Left lung (tissue), 10 donors: Measurements from ENCODE around the gene CORIN. TPM values are rescaled to one million over a fixed set of nuclear protein-coding genes. Genes with fewer than 3 reads are reported as not detected.
A peak's percentile ranks its signal among the peaks of the same experiment; 100 is the strongest.

Source experiments
- ATAC-seq: fragments of 200-7000 bp; cut with Tn5 transposase; one replicate; pipeline ENCODE4 v1.9.1; 2020; ENCODE audit warnings: moderate library complexity
- DNase-seq, 4 donors: peaks; one replicate each; pipeline ENCODE4 v3.0.0-alpha.2; 2013 to 2020
- H3K27ac ChIP-seq, 2 donors: fragments of 200-600 bp; sonication (generic) in 1 of 2; one replicate each; pipeline versions ENCODE4 v1.5.0 to v1.8.0; 2020 to 2021
- H3K27me3 ChIP-seq, 2 donors: fragments of 200-600 bp; sonication (generic) in 1 of 2; one replicate each; pipeline versions ENCODE4 v1.5.0 to v1.8.0; 2020 to 2021
- H3K36me3 ChIP-seq, 2 donors: fragments of 200-600 bp; sonication (generic) in 1 of 2; one replicate each; pipeline versions ENCODE4 v1.5.0 to v1.8.0; 2020 to 2021
- H3K4me1 ChIP-seq, 2 donors: fragments of 200-600 bp; one replicate each; pipeline ENCODE4 v1.8.0; 2021
- H3K4me3 ChIP-seq, 2 donors: fragments of 200-600 bp; sonication (generic) in 1 of 2; one replicate each; pipeline versions ENCODE4 v1.5.0 to v1.8.0; 2020 to 2021; ENCODE audit warnings: mild to moderate bottlenecking in 1 of 2
- H3K9me3 ChIP-seq, 2 donors: fragments of 200-600 bp; sonication (generic) in 1 of 2; one replicate each; pipeline versions ENCODE4 v1.5.0 to v1.8.0; 2020 to 2021
- intact Hi-C, 2 donors: fragments of 100-400 bp; cut with DNase I; formaldehyde crosslinking; loops; one replicate each; pipeline versions ENCODE4 v1.11.2 to v1.14.2; 2022
- polyA plus RNA-seq, 6 donors: library from polyadenylated mRNA; unstranded; fragments of 120-200 nt; gene quantifications; one replicate each; pipeline ENCODE4 v1.2.1, GENCODE V29; 2013; ENCODE audit not compliant: insufficient read length in 6 of 6
- total RNA-seq, 2 donors: library from RNA; stranded (reverse); fragmentation: NEBNext Ultra II Directional; extraction: Animal tissue kit (Norgen Biotek cat#: 25700); gene quantifications; one replicate each; pipeline ENCODE4 v1.2.1, GENCODE V29; 2021
- TF ChIP-seq, protein P1 (sequence below), 2 donors: fragments of 200-600 bp; sonication (generic) in 1 of 2; IDR thresholded peaks; one replicate each; pipeline versions ENCODE4 v1.5.0 to v1.8.0; 2021; ENCODE audit warnings: antibody characterized with exemption in 2 of 2
- donor health status: DM: no; HTN: yes; CAD: no.
- donor health status: DM: no; HTN: no; CAD: no.

Gene CORIN
- total and polyA plus RNA-seq, 8 donors: 1.4 to 6.3 (median 3.3) TPM

DNA sequence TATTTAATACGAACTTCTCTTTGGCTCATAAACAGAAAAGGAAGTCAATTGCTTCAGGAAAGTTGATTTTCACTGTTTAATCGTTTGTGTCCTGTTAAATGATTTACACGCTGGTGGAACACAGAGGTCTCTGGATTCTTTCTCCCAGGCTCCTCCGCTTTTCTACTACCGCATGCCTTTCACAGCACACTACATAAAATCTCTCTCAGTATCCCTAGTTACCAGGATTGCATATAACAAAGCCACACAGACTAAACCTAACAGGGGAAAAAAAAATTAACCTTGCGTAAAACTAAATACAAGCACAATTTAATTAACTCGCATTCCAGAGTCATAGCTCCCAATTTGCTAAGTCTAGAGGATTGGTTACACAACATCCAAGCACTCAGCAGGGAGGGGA lies 133.9 kb downstream of the CORIN start:
- ATAC-seq: peak; percentile 70
- TF ChIP-seq, protein P1, sequence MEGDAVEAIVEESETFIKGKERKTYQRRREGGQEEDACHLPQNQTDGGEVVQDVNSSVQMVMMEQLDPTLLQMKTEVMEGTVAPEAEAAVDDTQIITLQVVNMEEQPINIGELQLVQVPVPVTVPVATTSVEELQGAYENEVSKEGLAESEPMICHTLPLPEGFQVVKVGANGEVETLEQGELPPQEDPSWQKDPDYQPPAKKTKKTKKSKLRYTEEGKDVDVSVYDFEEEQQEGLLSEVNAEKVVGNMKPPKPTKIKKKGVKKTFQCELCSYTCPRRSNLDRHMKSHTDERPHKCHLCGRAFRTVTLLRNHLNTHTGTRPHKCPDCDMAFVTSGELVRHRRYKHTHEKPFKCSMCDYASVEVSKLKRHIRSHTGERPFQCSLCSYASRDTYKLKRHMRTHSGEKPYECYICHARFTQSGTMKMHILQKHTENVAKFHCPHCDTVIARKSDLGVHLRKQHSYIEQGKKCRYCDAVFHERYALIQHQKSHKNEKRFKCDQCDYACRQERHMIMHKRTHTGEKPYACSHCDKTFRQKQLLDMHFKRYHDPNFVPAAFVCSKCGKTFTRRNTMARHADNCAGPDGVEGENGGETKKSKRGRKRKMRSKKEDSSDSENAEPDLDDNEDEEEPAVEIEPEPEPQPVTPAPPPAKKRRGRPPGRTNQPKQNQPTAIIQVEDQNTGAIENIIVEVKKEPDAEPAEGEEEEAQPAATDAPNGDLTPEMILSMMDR (IDR thresholded peaks at IDR 0.05): no peak
- Histone ChIP-seq H3K4me3 (no peak overlapping the region), H3K9me3 (no peaks in the 10 kb centered on the region), H3K4me1 (peaks cover 0 to 11% of the 10 kb centered on the region in 2 donors), H3K36me3 (no peaks in the 10 kb centered on the region), H3K27ac (peak overlapping the region; percentile 16 to 20), H3K27me3 (no peaks in the 10 kb centered on the region)
- peak in 1 of 4 donors; percentile 44 for DNase-seq
- intact Hi-C loops: no loop called here

DNA sequence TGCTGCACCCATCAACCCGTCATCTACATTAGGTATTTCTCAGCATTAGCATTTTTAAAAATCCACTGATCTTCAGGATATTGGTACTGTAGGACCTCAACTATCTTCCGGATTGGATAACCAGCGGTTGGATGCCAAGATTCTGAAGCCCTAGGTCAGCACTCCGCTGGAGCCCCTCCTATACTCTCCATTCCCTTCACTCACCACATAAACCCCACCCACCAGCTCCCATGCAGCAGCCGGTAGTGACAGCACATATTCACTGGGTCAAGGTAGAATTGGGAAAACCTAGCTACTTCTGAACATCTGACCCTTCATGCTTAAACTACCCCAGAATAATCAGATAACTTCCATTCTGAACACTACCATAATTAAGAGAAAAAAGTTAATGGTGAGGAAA lies 134.9 kb downstream of the CORIN start:
- ATAC-seq (no peak), DNase-seq (no peak)
- Histone ChIP-seq H3K4me1 (peaks cover 0 to 11% of the 10 kb centered on the region in 2 donors), H3K27me3 (no peaks in the 10 kb centered on the region), H3K9me3 (no peaks in the 10 kb centered on the region), H3K27ac (no peak overlapping the region), H3K4me3 (no peak overlapping the region), H3K36me3 (no peaks in the 10 kb centered on the region)
- TF ChIP-seq, protein P1 (IDR thresholded peaks at IDR 0.05): no peak
- intact Hi-C loops: no loop called here

DNA sequence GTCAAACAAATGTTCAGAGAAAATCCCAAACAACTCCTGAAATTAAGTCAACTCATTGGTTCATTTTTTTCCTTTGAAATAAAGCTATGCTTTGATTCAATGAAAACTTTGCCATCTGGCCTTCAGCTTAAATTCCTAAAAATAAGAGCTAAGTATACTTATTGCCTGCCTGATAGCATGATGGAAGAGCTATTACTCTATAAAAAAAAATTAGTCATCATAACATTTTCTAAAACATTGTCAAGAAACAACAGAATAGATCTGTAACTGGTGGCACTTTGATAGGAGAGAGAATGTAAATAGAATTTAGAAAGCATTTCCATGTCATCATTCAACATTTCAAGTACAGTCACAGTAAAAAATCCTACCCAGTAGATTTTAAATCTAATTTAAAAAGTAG lies 136.6 kb downstream of the CORIN start:
- ATAC-seq (no peak), DNase-seq (no peak)
- no peaks in the 10 kb centered on the region for H3K27me3 ChIP-seq
- H3K36me3 ChIP-seq: no peaks in the 10 kb centered on the region
- H3K27ac ChIP-seq: no peak overlapping the region
- TF ChIP-seq, protein P1 (IDR thresholded peaks at IDR 0.05): no peak
- H3K9me3 ChIP-seq: no peaks in the 10 kb centered on the region
- intact Hi-C loops: no loop called here
- peaks cover 0 to 11% of the 10 kb centered on the region in 2 donors for H3K4me1 ChIP-seq
- H3K4me3 ChIP-seq: no peak overlapping the region

DNA sequence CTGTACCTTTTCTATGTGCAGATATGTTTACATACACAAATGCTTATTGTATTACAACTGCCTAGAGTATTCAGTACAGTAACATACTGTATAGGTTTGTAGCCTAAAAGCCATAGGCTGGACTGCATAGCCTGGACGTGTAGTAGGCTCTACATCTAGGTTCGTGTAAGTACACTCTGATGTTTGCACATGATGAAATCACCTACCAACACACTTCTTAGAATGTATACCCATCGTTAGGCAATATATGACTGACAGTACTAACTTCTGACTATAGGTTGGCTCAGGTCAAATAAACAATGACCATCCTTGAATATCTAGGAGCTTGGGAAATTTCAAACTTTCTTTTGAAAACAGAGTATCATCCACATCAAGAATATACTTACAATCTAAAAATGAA lies 139.0 kb downstream of the CORIN start:
- Histone ChIP-seq H3K9me3 (no peaks in the 10 kb centered on the region), H3K36me3 (no peaks in the 10 kb centered on the region), H3K27me3 (no peaks in the 10 kb centered on the region), H3K4me3 (no peak overlapping the region), H3K27ac (no peak overlapping the region), H3K4me1 (no peaks in the 10 kb centered on the region)
- TF ChIP-seq, protein P1 (IDR thresholded peaks at IDR 0.05): no peak
- ATAC-seq (no peak), DNase-seq (no peak)
- intact Hi-C loops: no loop called here

DNA sequence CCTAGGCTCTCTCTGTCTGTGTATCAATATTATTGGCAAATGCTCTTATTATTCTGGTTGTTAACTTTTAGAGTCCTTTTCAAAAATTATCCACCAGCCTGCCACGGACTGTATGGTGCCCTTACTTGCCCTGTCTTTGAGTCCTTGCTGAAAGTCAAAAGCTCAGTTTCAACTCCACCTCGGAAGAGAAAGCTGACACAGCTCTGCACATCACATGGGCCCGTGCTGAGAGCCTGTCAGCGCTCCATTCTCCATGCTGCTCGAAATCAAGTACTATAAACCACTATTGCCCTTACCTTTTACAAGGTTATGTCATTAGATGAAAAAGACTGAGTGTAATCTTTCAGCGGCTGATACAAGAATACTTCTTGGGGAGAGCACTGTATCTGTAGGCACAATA lies 141.0 kb downstream of the CORIN start:
- ATAC-seq: no peak
- Histone ChIP-seq H3K27ac (no peak overlapping the region), H3K4me3 (no peak overlapping the region), H3K4me1 (no peaks in the 10 kb centered on the region), H3K9me3 (no peaks in the 10 kb centered on the region), H3K27me3 (no peaks in the 10 kb centered on the region), H3K36me3 (no peaks in the 10 kb centered on the region)
- TF ChIP-seq, protein P1 (IDR thresholded peaks at IDR 0.05): no peak
- no peak for DNase-seq
- intact Hi-C loops: no loop called here
